K562 (cell line): ENCODE data around the gene ERFL. TPM values are rescaled to one million over a fixed set of nuclear protein-coding genes. Genes with fewer than 3 reads are reported as not detected.

ENCODE experiments used
- ARHGAP35 ChIP-seq: fragments of 450-650 bp; IDR thresholded peaks from 2 replicates; pipeline ENCODE4 v1.6.1; 2018; ENCODE audit not compliant: partially characterized antibody
- BCLAF1 ChIP-seq, 2 experiments: fragments of 450-650 bp in 1 of 2; IDR thresholded peaks; 2 replicates each; pipeline ENCODE4 v1.6.1; 2011 to 2017; ENCODE audit warnings: low read depth in 2 of 2, antibody characterized with exemption in 1 of 2, borderline replicate concordance in 1 of 2, low read length in 1 of 2, mild to moderate bottlenecking in 1 of 2, mixed read lengths in 1 of 2; ENCODE audit not compliant: control insufficient read depth in 1 of 2
- CTCF ChIP-seq, 3 experiments: IDR thresholded peaks in 2 of 3; conservative IDR thresholded peaks in 1 of 3; 2 replicates each; pipeline ENCODE4 v1.5.1; 2011 to 2012; ENCODE audit warnings: low read length in 3 of 3, mild to moderate bottlenecking in 3 of 3, control low read depth in 2 of 3, improper control_type of control experiment in 1 of 3, inconsistent platforms in 1 of 3, low read depth in 1 of 3, mixed read lengths in 1 of 3, moderate library complexity in 1 of 3; ENCODE audit not compliant: insufficient read depth in 2 of 3
- E2F1 ChIP-seq: sonication (generic); formaldehyde crosslinking; IDR thresholded peaks from 2 replicates; pipeline ENCODE4 v1.8.1; 2023; ENCODE audit warnings: mild to moderate bottlenecking, missing genetic modification reagents, moderate library complexity
- ESRRA ChIP-seq: fragments of 450-650 bp; IDR thresholded peaks from 2 replicates; pipeline ENCODE4 v1.6.1; 2014; ENCODE audit warnings: low read depth, mild to moderate bottlenecking, moderate library complexity, borderline replicate concordance
- FIP1L1 ChIP-seq: fragments of 200-400 bp; formaldehyde crosslinking; IDR thresholded peaks from 2 replicates; pipeline ENCODE4 v1.6.1; 2018; ENCODE audit warnings: mild to moderate bottlenecking, low read depth, low read length; ENCODE audit not compliant: poor library complexity, severe bottlenecking
- GMEB1 ChIP-seq: fragments of 250-450 bp; sonication (Bioruptor Pico); IDR thresholded peaks from 2 replicates; pipeline ENCODE4 v1.4.0; 2020; ENCODE audit warnings: mild to moderate bottlenecking
- HBP1 ChIP-seq: fragments of 450-650 bp; formaldehyde crosslinking; IDR thresholded peaks from 2 replicates; pipeline ENCODE4 v1.4.0; 2022; ENCODE audit warnings: missing genetic modification characterization
- KAT2B ChIP-seq: IDR thresholded peaks from one replicate; pipeline ENCODE4 v1.6.1; 2012; ENCODE audit warnings: low read depth, mild to moderate bottlenecking, control low read depth, inconsistent platforms, low read length, moderate library complexity
- POLR3G ChIP-seq: IDR thresholded peaks from 2 replicates; pipeline ENCODE4 v1.6.1; 2011; ENCODE audit not compliant: insufficient read length, insufficient replicate concordance; ENCODE audit errors: extremely low read depth
- PPARD ChIP-seq: fragments of 250-450 bp; sonication (Bioruptor Pico); IDR thresholded peaks from 2 replicates; pipeline ENCODE4 v1.8.0; 2022; ENCODE audit warnings: inconsistent platforms, mild to moderate bottlenecking, moderate library complexity
- PURB ChIP-seq: sonication (generic); formaldehyde crosslinking; IDR thresholded peaks from 2 replicates; pipeline ENCODE4 v1.9.0; 2021; ENCODE audit warnings: low read depth, mild to moderate bottlenecking, missing genetic modification reagents
- THRA ChIP-seq: fragments of 450-650 bp; IDR thresholded peaks from 2 replicates; pipeline ENCODE4 v1.6.1; 2017; ENCODE audit warnings: mild to moderate bottlenecking, moderate library complexity
- ZNF217 ChIP-seq: sonication (generic); formaldehyde crosslinking; IDR thresholded peaks from 2 replicates; pipeline ENCODE4 v1.8.0; 2022; ENCODE audit warnings: mild to moderate bottlenecking, missing genetic modification reagents
- ZNF274 ChIP-seq: IDR thresholded peaks from 2 replicates; pipeline ENCODE4 v1.6.1; 2011; ENCODE audit warnings: low read depth, mild to moderate bottlenecking, low read length, moderate library complexity, borderline replicate concordance
- ZZZ3 ChIP-seq: fragments of 450-650 bp; IDR thresholded peaks from 2 replicates; pipeline ENCODE4 v1.6.1; 2016; ENCODE audit warnings: antibody characterized with exemption, mild to moderate bottlenecking, moderate library complexity
- polyA plus RNA-seq, 8 experiments: library from polyadenylated mRNA; depleted of rRNA in 4 of 8; stranded (reverse) in 5 of 8; unstranded in 3 of 8; fragments of >200 nt; fragmentation: Nextera tagmentation in 2 of 8; fragmentation: Illumina TruSeq in 1 of 8; extraction: Ambion mirVana in 2 of 8; extraction: Trizol in 1 of 8; gene quantifications; 2 replicates each; pipeline versions ENCODE4 v1.2.1 to v1.2.3, GENCODE V29; 2011 to 2014; ENCODE audit warnings: inconsistent platforms in 1 of 8, missing spikeins in 1 of 8
- total RNA-seq, 7 experiments: library from RNA; depleted of rRNA in 6 of 7; stranded (reverse); fragments of >200 nt in 6 of 7; fragmentation: Illumina TruSeq in 2 of 7; extraction: Trizol in 2 of 7; gene quantifications; 2 replicates each; pipeline versions ENCODE4 v1.2.1 to v1.2.3, GENCODE V29; 2011 to 2021; ENCODE audit warnings: low replicate concordance in 1 of 7

The ERFL gene
- total and polyA plus RNA-seq, 9 of the 15 experiments (the other 6 are each of a cell fraction or from before 2014, with no cell fraction given), result 0.07 to 0.75 (median 0.32) TPM; not detected in 4

- TF ChIP-seq ZZZ3, result no peak
- TF ChIP-seq PURB (CRISPR knock-in tag), result no peak
- 0 out of 2 replicates have a peak, but pooled peaks have one; percentile 8 for TF ChIP-seq GMEB1 (CRISPR knock-in tag)
- TF ChIP-seq CTCF (IDR thresholded peaks at IDR 0.05 in 2 of 3, conservative IDR thresholded peaks at IDR 0.05 in 1 of 3; ENCODE audit: insufficient read depth in 2 of 3, low read depth in 1 of 3, low read length in 3 of 3), result peak; percentile 92 to 97 (median 94)
- TF ChIP-seq ZNF274, result no peak
- TF ChIP-seq PPARD, result no peak
- no peak for TF ChIP-seq POLR3G
- no peak for TF ChIP-seq FIP1L1
- TF ChIP-seq KAT2B, result no peak
- no peak for TF ChIP-seq HBP1 (CRISPR knock-in tag)
- TF ChIP-seq ZNF217, result no peak
- TF ChIP-seq ARHGAP35, result no peak
- peak; percentile 13; the same call in 1 of the 2 replicates for TF ChIP-seq ESRRA
- 0 out of 4 replicates have a peak, but pooled peaks of 1 of the 2 experiments have one; percentile 23 for TF ChIP-seq BCLAF1 (IDR thresholded peaks at IDR 0.05; ENCODE audit: borderline replicate concordance in 1 of 2, control insufficient read depth in 1 of 2, low read depth in 2 of 2, low read length in 1 of 2)
- no peak for TF ChIP-seq E2F1 (CRISPR knock-in tag)
- TF ChIP-seq THRA, result no peak
These were observed 29.7 kb upstream of the ERFL start (continued) for GRCh38 chr19:41957838-41958366.
